GM13976 (cell line): ENCODE measurements around the gene DENND5A.
A peak's percentile ranks its signal among the peaks of the same experiment; 100 is the strongest.

ENCODE experiments used
- DNase-seq: peaks from one replicate; pipeline ENCODE4 v3.0.0; 2012; ENCODE audit warnings: low spot score
- CTCF ChIP-seq: IDR thresholded peaks from 2 replicates; pipeline ENCODE4 v1.5.1; 2012; ENCODE audit warnings: borderline replicate concordance, mild to moderate bottlenecking; ENCODE audit not compliant: insufficient read depth; ENCODE audit errors: extremely low read depth, missing control alignments, control extremely low read depth
- in situ Hi-C: fragments of 300-500 bp; cut with MboI; formaldehyde crosslinking; loops from one replicate; pipeline ENCODE4 v1.12.0; 2022; ENCODE audit warnings: low sequenced_read_pairs, mixed read lengths, inconsistent platforms; ENCODE audit not compliant: unreplicated experiment

DENND5A gene

GRCh38 chr11:9092853-9093778 lies 172.0 kb downstream of the DENND5A start:
- DNase-seq: peak; percentile 40
- TF ChIP-seq CTCF: no peak
- in situ Hi-C loops: no loop called here

GRCh38 chr11:9092072-9092471 lies 173.1 kb downstream of the DENND5A start:
- no peak for TF ChIP-seq CTCF
- DNase-seq: peak; percentile 30
- in situ Hi-C loops: no loop called here

GRCh38 chr11:9091044-9091922 lies 173.9 kb downstream of the DENND5A start, which contains the start of gene SCUBE2:
Gene SCUBE2, minus strand, starts transcription at chr11:9091599. Its CDS starts 71 bp downstream, at chr11:9091528.
- DNase-seq: peak; percentile 60

GRCh38 chr11:9090488-9091043 lies 174.6 kb downstream of the DENND5A start:
- DNase-seq: peak; percentile 29
- in situ Hi-C loops: no loop called here

More at GRCh38 chr11:9091044-9091922, 173.9 kb downstream of the DENND5A start, which contains the start of gene SCUBE2:
- in situ Hi-C loops: no loop called here
- TF ChIP-seq CTCF: no peak

GRCh38 chr11:9089636-9090035 lies 175.5 kb downstream of the DENND5A start:
- no peak for TF ChIP-seq CTCF
- in situ Hi-C loops: no loop called here
- DNase-seq: no peak

More at GRCh38 chr11:9090488-9091043, 174.6 kb downstream of the DENND5A start:
- TF ChIP-seq CTCF: no peak

- no peak for DNase-seq
- TF ChIP-seq CTCF: no peak
- in situ Hi-C loops: no loop called here
Observed at GRCh38 chr11:9089061-9089460, 176.1 kb downstream of the DENND5A start.
